GM10248 (cell line): Measurements from ENCODE around the gene KCNAB3.

Experiments
- CTCF ChIA-PET: fragments of 300-600 bp; sonication (Branson Sonifier 250); formaldehyde crosslinking; extraction: SDS; loops from one replicate; lab custom pipeline; 2021; ENCODE audit warnings: antibody characterized with exemption; lab: Yijun Ruan, JAX
- POLR2A ChIA-PET: fragments of 350-650 bp; sonication (Branson Sonifier 250); formaldehyde crosslinking; extraction: SDS; loops from one replicate; lab custom pipeline; 2020; ENCODE audit warnings: antibody characterized with exemption; lab: Yijun Ruan, JAX
- DNase-seq: peaks from one replicate; pipeline ENCODE4 v3.0.0; 2012; ENCODE audit errors: extremely low spot score
- TF ChIP-seq, protein P1 (sequence below): IDR thresholded peaks from 2 replicates; pipeline ENCODE4 v1.5.1; 2012; ENCODE audit warnings: mild to moderate bottlenecking, low read depth; ENCODE audit errors: extremely low read depth, missing control alignments, control extremely low read depth

The KCNAB3 gene

DNA sequence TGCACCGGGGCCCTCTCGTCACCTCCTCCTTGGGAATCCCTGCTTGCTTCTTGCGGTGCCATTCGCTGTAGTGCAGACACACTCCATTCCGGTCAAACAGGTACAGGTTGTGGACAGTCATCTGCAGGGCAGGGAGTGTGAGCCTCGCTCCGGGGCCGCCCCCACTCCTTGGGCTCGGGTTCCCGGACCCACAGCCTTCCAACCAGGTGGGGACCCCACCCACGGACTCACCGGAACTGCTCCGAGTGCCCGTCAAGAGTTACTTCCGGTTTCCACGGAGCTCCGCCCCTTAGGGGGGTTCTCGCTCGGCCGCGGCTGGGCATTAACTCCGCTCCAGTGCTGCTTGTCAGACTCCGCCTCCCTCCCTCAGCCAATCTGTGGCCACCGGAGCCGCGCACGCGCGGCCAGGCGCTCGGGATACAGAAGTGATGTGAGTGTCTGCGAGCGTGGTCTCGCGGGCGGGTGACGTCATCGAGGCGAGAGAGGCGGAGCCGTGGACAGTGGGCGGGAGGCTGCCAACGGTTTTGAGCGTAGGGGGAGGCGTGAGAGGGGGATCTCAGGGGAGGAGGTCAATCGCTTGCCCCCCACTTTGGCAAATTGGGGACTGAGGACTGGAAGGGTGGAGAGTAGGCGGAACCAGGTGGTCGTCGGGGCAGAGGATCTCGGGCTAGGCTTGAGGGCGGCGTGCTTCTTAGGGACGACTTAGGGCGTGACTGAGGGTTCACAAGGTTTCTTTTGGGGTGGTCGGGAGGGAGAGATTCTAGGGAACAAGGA, 2.2 kb upstream of the KCNAB3 start, which contains the start of the genes CNTROB and TRAPPC1:
Gene CNTROB, plus strand, starts transcription at position 498 of the 774 bp plus-strand sequence. CDS start 874 bp downstream, outside the sequence.
Gene TRAPPC1, minus strand, starts transcription at position 238 of the 774 bp plus-strand sequence. Its CDS starts 117 bp downstream, at position 121.
- TF ChIP-seq, protein P1, sequence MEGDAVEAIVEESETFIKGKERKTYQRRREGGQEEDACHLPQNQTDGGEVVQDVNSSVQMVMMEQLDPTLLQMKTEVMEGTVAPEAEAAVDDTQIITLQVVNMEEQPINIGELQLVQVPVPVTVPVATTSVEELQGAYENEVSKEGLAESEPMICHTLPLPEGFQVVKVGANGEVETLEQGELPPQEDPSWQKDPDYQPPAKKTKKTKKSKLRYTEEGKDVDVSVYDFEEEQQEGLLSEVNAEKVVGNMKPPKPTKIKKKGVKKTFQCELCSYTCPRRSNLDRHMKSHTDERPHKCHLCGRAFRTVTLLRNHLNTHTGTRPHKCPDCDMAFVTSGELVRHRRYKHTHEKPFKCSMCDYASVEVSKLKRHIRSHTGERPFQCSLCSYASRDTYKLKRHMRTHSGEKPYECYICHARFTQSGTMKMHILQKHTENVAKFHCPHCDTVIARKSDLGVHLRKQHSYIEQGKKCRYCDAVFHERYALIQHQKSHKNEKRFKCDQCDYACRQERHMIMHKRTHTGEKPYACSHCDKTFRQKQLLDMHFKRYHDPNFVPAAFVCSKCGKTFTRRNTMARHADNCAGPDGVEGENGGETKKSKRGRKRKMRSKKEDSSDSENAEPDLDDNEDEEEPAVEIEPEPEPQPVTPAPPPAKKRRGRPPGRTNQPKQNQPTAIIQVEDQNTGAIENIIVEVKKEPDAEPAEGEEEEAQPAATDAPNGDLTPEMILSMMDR = no peak
- ChIA-PET CTCF (interaction anchor here (0.7 to 10.4 kb wide), 20 partner anchors 9 to 636 kb away, joined by 3 to 107 read pairs (median 4); partner anchors contain the start of gene RNF227), POLR2A (interaction anchor here (0.9 to 1.0 kb wide), 2 partner anchors 13 to 245 kb away, joined by 3 to 5 read pairs; partner anchors contain the start of gene TP53)
- peak; percentile 100 for DNase-seq

DNA sequence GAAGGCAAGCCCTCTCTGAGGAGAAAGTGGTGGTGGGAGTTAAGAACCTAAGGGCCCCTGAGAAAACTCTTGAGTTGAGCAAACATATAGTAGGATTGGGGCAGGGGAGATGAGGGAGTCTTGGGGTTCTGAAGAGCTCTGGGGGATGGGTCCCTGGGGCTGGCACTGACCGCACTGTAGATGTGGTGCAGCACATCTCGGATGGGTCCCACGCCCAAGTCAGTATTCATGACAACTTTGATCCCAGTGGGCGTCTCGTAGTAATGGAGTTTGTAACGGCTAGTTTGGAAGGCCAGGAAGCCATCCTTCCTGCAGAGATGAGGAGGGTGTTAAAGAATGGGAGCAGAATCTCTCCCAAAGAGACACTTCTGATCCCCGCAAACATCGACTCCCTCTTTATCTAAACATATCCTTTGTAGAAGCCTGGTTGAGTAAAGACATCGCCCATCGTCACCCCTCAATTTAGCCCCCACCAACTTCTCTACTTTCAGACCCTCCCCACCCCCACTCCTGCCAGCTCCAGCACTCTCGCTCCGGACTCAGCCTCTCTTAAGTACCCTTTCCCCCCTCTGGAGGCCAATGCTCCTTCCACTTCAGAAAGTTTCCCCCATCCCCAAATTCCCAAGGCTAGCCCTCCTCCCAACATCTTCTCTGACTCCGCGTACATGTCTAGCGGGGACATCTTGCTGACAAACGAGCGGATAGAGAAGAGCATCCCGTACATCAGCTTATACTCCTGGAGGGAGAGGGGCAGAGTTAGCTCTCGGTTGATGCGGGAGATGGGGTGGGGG, 1.4 kb upstream of the KCNAB3 start:
- ChIA-PET POLR2A (interaction anchor here (0.9 to 1.0 kb wide), 2 partner anchors 14 to 244 kb away, joined by 3 to 5 read pairs; partner anchors contain the start of gene TP53), CTCF (interaction anchor here (1.0 to 10.4 kb wide), 11 partner anchors 12 to 129 kb away, joined by 3 to 107 read pairs (median 4); partner anchors contain the start of gene RNF227)
- TF ChIP-seq, protein P1 = no peak
- no peak for DNase-seq

DNA sequence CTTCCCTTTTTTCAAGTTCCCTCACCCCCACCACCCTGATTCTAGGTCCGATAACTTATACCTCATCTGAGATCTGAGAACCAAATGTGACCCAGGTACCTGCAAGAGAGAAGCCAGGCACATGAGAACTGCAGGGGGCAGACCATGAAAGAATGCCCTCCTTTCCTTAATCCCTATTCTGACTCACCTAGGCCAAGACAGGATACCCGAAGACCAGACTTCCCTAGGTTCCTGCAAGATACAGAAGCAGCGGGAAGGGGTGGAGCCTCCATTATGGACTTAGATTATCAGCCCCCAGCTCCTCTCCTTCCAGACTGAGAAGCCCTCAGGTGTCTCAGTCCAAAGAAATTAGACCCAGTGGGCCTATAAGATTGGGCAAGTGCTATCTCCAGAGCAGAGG, 2.1 kb downstream of the KCNAB3 start:
- DNase-seq = no peak
- CTCF ChIA-PET = interaction anchor here (0.8 to 2.3 kb wide), 3 partner anchors 15 to 114 kb away, joined by 3 to 6 read pairs (median 5); no protein-coding TSS in a partner anchor
- POLR2A ChIA-PET = no interaction called here
- TF ChIP-seq, protein P1 = no peak

DNA sequence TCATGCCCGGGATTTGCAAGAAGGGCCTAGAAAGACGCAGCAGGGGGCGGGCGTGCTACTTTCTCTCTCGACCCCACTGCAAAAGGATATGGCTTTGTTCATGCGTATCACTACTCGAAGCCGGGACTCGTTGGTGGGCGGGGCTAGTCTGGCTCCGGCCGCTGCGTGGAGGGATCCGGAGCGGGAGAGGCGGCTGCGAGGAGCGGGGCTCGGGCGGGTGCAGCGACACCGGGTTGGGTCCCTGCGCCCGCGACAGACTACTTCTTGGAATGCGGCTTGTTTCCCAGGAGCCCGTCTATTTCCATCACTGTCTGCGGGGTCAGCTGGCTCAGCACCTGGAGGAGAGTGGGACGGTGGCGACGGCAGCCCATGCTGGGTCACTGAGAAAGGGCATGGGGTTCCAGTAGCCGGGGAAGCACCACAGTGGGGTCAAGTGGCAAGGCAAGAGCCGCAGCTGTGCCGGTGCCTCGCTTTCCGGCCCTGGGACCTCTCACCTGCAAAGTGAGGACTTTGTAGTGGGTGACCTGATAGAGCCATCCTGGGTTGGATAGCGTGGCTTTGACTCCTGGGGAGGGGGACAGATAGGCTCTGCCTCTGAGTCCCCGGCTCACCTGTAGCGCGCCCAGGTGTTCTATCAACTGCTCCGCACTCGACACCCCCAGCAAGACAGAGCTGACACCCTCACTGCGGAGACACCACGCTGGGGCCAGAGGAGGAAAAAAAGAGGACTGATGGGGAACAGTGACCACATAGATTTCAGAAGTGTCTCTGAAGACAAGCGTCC, 6.6 kb downstream of the KCNAB3 start:
- peak; percentile 81 for DNase-seq
- ChIA-PET CTCF (interaction anchor here (1.0 to 15.1 kb wide), 5 partner anchors 10 to 135 kb away, joined by 3 to 234 read pairs (median 11); partner anchors contain the start of genes CNTROB, KCNAB3 and TRAPPC1), POLR2A (no interaction called here)
- TF ChIP-seq, protein P1 = no peak

DNA sequence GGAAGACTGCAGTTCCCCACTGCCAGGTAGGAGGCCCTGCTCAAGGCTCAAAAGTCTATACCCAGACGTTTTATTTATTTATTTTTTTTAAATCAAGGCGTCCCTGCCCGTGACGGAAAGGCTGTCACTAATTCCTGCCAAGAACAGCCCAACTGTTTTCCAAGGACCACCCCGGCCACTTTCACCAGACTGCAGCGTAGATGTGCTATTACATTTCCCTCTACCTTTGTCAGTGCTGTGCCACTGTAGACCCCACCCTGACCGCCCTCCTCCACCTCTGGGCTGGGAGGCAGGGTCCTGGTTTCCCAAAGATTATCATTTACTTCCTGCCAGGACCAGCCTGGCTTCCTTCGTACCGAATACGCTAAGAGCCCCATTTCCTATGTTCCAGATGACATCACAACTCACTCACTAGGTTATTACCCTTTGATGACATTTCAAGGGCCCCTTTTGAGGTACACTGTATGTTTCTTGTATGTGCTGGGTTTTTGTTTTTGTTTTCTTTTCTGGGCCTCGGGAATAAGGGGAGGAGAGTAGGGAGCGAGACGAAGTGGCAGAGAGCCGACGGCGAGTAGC, 7.3 kb downstream of the KCNAB3 start:
- CTCF ChIA-PET = interaction anchor here (1.0 to 15.1 kb wide), 6 partner anchors 10 to 135 kb away, joined by 3 to 234 read pairs (median 8); partner anchors contain the start of genes CNTROB, KCNAB3 and TRAPPC1

More for the DNA sequence above, 7.3 kb downstream of the KCNAB3 start:
- POLR2A ChIA-PET = no interaction called here
- TF ChIP-seq, protein P1 = no peak
- no peak for DNase-seq
